NCI-H1930 (cell line): Measurements from ENCODE around the gene MRPS6.

ENCODE experiments used
- DNase-seq, 2 experiments: peaks; one replicate each; lab custom pipeline; 2025; lab: John Stamatoyannopoulos, UW

MRPS6 gene

GRCh38 chr21:34073032-34073748, at the start of gene MRPS6, which contains the start of gene SLC5A3:
TSS of gene MRPS6 (plus strand) at chr21:34073578. CDS start at chr21:34073701, 123 bp downstream.
TSS of gene SLC5A3 (plus strand) at chr21:34073578. CDS start at chr21:34095199, 21,621 bp downstream.
- DNase-seq, result peak; percentile 82 to 90

- no peak for DNase-seq
Measured at GRCh38 chr21:34023691-34024373, 49.5 kb upstream of the MRPS6 start.

- no peak for DNase-seq
Measured at GRCh38 chr21:34024374-34024693, 49.0 kb upstream of the MRPS6 start.

- DNase-seq, result no peak
Measured at GRCh38 chr21:34027721-34028461, 45.5 kb upstream of the MRPS6 start.

GRCh38 chr21:34029743-34030528, 43.4 kb upstream of the MRPS6 start:
- DNase-seq, result peak; percentile 77 to 79

GRCh38 chr21:34031835-34032370, 41.5 kb upstream of the MRPS6 start:
- DNase-seq, result no peak

GRCh38 chr21:34034369-34035014, 38.9 kb upstream of the MRPS6 start:
- no peak for DNase-seq

- no peak for DNase-seq
Measured at GRCh38 chr21:34035619-34036354, 37.6 kb upstream of the MRPS6 start.

GRCh38 chr21:34037009-34037795, 36.2 kb upstream of the MRPS6 start:
- DNase-seq, result no peak

GRCh38 chr21:34039678-34040382, 33.5 kb upstream of the MRPS6 start:
- no peak for DNase-seq

- no peak for DNase-seq
Measured at GRCh38 chr21:34042735-34043134, 30.6 kb upstream of the MRPS6 start.

- DNase-seq, result no peak
Measured at GRCh38 chr21:34043333-34043732, 30.0 kb upstream of the MRPS6 start.

GRCh38 chr21:34046917-34047316, 26.5 kb upstream of the MRPS6 start:
- no peak for DNase-seq

GRCh38 chr21:34047835-34048234, 25.5 kb upstream of the MRPS6 start:
- DNase-seq, result no peak

- no peak for DNase-seq
Measured at GRCh38 chr21:34052171-34052570, 21.2 kb upstream of the MRPS6 start.

- peak; percentile 54 to 58 for DNase-seq
Measured at GRCh38 chr21:34054259-34054658, 19.1 kb upstream of the MRPS6 start.

- no peak for DNase-seq
Measured at GRCh38 chr21:34055615-34056014, 17.8 kb upstream of the MRPS6 start.

GRCh38 chr21:34061983-34062382, 11.4 kb upstream of the MRPS6 start:
- no peak for DNase-seq

- no peak for DNase-seq
Measured at GRCh38 chr21:34065027-34065426, 8.4 kb upstream of the MRPS6 start.
